K562 treated with DMSO at 1 percent for 24 hours (cell line): ENCODE measurements around the gene TAC4. TPM values are rescaled to one million over a fixed set of nuclear protein-coding genes. Genes with fewer than 3 reads are reported as not detected.

Source experiments
- total RNA-seq: library from RNA; unstranded; fragments of 300-600 nt; gene quantifications from 2 replicates; pipeline ENCODE4 v1.2.3, GENCODE V29; 2022; ENCODE audit warnings: low read depth; ENCODE audit not compliant: insufficient read depth

TAC4 gene
- total RNA-seq, result not detected in 2 replicates

GRCh38 chr17:49848019-49848473 is at the start of gene TAC4:
Gene TAC4 (minus strand): TSS chr17:49848069. CDS start chr17:49848017, 52 bp downstream.

GRCh38 chr17:49788478-49789242 is 59.2 kb downstream of the TAC4 start, which contains the start of gene KAT7:
Gene KAT7 (plus strand): TSS chr17:49788681. CDS start chr17:49788835, 154 bp downstream.

Other genes with a start within 250 kb of the TAC4 start
- 44.6 and 60.0 TPM in 2 replicates for gene SPOP, start 170.0 kb downstream of the TAC4 start, total RNA-seq
- gene SLC35B1, start 140.1 kb downstream of the TAC4 start, total RNA-seq, result 52.2 and 58.7 TPM in 2 replicates
- 103 and 107 TPM in 2 replicates for gene FAM117A, start 83.9 kb downstream of the TAC4 start, total RNA-seq
- gene KAT7, start 59.4 kb downstream of the TAC4 start, total RNA-seq, result 19.7 and 20.5 TPM in 2 replicates
- gene DLX4, start 121.1 kb upstream of the TAC4 start, total RNA-seq, result 7.1 and 7.3 TPM in 2 replicates
- not detected in 2 replicates for gene DLX3, start 147.2 kb upstream of the TAC4 start, total RNA-seq
- 2.2 and 2.4 TPM in 2 replicates for gene ITGA3, start 208.0 kb upstream of the TAC4 start, total RNA-seq
- 0.92 and 2.0 TPM in 2 replicates for gene PDK2, start 247.3 kb upstream of the TAC4 start, total RNA-seq